SK-N-SH (cell line): ENCODE results near the gene PPL.

ENCODE experiments used
- EZH2phosphoT487 ChIP-seq: fragments of 200-600 bp; sonication (generic); IDR thresholded peaks from 2 replicates; pipeline ENCODE4 v1.6.1; 2017; ENCODE audit warnings: low read depth, mixed run types, mild to moderate bottlenecking, antibody characterized with exemption, moderate library complexity, borderline replicate concordance
- FOSL2 ChIP-seq: IDR thresholded peaks from 2 replicates; pipeline ENCODE4 v1.4.0; 2012; ENCODE audit warnings: low read depth, mild to moderate bottlenecking, moderate library complexity, borderline replicate concordance
- POLR2AphosphoS5 ChIP-seq: IDR thresholded peaks from 2 replicates; pipeline ENCODE4 v1.6.1; 2012; ENCODE audit warnings: low read depth, low read length
- SIN3A ChIP-seq: IDR thresholded peaks from 2 replicates; pipeline ENCODE4 v1.6.1; 2012; ENCODE audit warnings: low read depth, mild to moderate bottlenecking, low read length, moderate library complexity, borderline replicate concordance
- SMC3 ChIP-seq: IDR thresholded peaks from 2 replicates; pipeline ENCODE4 v1.6.1; 2012; ENCODE audit warnings: low read depth, low read length, improper control_type of control experiment
- TEAD4 ChIP-seq: IDR thresholded peaks from 2 replicates; pipeline ENCODE4 v1.4.0; 2012; ENCODE audit warnings: mild to moderate bottlenecking, borderline replicate concordance; ENCODE audit not compliant: insufficient read depth
- YY1 ChIP-seq: IDR thresholded peaks from 2 replicates; pipeline ENCODE4 v1.4.0; 2012; ENCODE audit warnings: low read depth, mild to moderate bottlenecking
- TF ChIP-seq, protein P1 (sequence below): fragments of 200-600 bp; sonication (generic); IDR thresholded peaks from 2 replicates; pipeline ENCODE4 v1.6.1; 2017; ENCODE audit warnings: antibody characterized with exemption, mild to moderate bottlenecking, moderate library complexity
- TF ChIP-seq, protein P2 (sequence below): IDR thresholded peaks from 2 replicates; pipeline ENCODE4 v1.4.0; 2012; ENCODE audit warnings: low read depth
- TF ChIP-seq, protein P3 (sequence below): fragments of 150-350 bp; IDR thresholded peaks from 2 replicates; pipeline ENCODE4 v1.6.1; 2017; ENCODE audit warnings: antibody characterized with exemption, low read length, low read depth, borderline replicate concordance

DNA sequence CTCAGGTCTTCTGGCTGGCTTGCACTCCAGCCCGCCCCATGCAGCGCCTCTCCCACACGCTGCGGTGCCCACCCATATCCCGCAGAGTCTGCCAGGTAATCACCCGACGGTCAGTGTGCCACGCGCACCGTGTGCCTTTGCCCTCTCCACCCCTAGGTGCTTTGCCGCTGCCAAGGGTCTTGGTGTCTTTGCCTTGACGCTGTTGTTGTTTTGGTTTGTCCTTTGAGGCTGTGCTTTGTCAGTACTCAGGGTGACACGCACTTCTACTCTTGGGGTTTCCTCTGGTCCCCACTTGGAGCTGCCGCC is 59.6 kb downstream of the PPL start:
- TF ChIP-seq, protein P1, sequence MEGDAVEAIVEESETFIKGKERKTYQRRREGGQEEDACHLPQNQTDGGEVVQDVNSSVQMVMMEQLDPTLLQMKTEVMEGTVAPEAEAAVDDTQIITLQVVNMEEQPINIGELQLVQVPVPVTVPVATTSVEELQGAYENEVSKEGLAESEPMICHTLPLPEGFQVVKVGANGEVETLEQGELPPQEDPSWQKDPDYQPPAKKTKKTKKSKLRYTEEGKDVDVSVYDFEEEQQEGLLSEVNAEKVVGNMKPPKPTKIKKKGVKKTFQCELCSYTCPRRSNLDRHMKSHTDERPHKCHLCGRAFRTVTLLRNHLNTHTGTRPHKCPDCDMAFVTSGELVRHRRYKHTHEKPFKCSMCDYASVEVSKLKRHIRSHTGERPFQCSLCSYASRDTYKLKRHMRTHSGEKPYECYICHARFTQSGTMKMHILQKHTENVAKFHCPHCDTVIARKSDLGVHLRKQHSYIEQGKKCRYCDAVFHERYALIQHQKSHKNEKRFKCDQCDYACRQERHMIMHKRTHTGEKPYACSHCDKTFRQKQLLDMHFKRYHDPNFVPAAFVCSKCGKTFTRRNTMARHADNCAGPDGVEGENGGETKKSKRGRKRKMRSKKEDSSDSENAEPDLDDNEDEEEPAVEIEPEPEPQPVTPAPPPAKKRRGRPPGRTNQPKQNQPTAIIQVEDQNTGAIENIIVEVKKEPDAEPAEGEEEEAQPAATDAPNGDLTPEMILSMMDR: no peak
- TF ChIP-seq POLR2AphosphoS5: no peak
- TF ChIP-seq, protein P2, sequence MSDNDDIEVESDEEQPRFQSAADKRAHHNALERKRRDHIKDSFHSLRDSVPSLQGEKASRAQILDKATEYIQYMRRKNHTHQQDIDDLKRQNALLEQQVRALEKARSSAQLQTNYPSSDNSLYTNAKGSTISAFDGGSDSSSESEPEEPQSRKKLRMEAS: no peak
- TF ChIP-seq, protein P3, sequence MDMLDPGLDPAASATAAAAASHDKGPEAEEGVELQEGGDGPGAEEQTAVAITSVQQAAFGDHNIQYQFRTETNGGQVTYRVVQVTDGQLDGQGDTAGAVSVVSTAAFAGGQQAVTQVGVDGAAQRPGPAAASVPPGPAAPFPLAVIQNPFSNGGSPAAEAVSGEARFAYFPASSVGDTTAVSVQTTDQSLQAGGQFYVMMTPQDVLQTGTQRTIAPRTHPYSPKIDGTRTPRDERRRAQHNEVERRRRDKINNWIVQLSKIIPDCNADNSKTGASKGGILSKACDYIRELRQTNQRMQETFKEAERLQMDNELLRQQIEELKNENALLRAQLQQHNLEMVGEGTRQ: no peak
- TF ChIP-seq SMC3: no peak
- TF ChIP-seq YY1: no peak
- TF ChIP-seq SIN3A: no peak
- TF ChIP-seq TEAD4: no peak
- no peak for TF ChIP-seq EZH2phosphoT487
- TF ChIP-seq FOSL2: no peak
